ENCODE results near the gene ZBTB47.

ZBTB47 gene

DNA sequence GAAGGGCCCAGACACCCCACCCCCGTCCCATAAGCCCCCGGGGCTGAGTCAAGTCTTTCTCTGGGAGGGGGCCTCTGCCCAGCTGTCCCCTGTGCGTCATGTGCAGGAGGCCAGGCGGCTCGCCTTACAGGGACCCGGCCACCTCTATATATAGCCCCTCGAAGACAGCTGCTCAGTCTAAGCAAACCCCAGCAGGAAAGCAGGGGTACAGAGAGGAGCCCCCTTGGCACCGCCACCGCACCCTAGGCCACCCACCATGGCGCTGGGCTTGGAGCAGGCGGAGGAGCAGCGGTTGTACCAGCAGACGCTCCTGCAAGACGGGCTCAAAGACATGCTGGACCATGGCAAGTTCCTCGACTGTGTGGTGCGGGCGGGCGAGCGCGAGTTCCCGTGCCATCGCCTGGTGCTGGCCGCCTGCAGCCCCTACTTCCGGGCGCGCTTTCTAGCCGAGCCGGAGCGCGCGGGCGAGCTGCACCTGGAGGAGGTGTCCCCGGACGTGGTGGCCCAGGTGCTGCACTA is 31.9 kb downstream of the ZBTB47 start, which contains the start of gene KLHL40:
TSS of gene KLHL40 (plus strand) at position 175 of the 519 bp plus-strand sequence. CDS start at position 257, 82 bp downstream.
- no peak for DNase-seq (ENCODE audit: low read depth in 2 of 2)

DNA sequence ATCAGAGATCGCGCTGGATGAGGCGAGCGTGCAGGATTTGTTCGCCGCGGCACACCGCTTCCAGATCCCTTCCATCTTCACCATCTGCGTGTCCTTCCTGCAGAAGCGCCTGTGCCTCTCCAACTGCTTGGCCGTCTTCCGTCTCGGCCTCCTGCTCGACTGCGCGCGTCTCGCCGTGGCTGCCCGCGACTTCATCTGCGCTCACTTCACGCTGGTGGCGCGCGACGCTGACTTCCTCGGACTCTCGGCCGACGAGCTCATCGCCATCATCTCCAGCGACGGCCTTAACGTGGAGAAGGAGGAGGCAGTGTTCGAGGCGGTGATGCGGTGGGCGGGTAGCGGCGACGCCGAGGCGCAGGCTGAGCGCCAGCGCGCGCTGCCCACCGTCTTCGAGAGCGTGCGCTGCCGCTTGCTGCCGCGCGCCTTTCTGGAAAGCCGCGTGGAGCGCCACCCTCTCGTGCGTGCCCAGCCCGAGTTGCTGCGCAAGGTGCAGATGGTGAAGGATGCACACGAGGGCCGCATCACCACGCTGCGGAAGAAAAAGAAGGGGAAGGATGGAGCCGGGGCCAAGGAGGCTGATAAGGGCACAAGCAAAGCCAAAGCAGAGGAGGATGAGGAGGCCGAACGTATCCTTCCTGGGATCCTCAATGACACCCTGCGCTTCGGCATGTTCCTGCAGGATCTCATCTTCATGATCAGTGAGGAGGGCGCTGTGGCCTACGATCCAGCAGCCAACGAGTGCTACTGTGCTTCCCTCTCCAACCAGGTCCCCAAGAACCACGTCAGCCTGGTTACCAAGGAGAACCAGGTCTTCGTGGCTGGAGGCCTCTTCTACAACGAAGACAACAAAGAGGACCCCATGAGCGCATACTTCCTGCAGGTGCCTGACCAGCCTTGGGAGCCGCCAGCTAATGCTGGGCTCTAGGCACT is 32.7 kb downstream of the ZBTB47 start:
- DNase-seq (ENCODE audit: low read depth in 2 of 2): no peak

DNA sequence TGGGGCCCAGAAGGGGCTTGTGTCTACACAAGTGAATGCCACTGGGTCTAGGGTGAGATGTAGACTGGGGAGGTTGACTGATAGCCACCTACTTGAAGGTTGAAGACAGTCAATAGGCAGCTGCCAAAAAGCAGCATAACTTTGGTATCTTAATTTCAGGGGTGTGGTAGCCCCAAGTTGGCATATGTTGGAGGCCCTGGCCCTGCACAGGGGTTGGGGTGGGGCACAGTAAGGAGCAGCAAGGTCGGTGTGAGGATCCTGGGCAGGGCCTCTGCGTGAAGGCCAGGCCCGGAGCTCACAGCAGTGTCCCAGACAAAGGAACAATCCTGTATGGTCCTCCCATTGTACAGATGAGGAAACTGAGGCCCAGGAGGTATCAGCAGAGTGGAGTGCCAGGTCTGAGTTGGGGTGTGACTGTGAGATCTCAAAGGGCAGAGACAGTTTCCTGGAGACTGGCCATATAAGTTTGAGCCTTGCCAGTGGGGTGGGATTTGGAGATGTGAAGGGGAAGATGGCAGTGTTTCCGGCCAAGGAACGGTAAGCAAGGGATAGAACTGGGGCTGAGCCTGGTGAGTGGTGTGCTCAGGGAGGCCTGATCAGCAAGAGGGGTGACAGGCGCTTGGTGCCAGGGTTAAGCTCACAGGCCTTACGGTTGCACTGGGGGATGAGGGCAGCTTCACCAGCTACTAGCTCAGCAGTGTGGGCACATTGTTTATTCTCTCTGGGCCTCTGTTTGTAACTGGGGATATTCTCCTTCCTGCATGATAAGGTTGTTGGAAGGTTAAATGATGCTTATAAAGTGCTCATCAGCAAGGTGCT is 33.5 kb downstream of the ZBTB47 start:
- no peak for DNase-seq (ENCODE audit: low read depth in 2 of 2)

DNA sequence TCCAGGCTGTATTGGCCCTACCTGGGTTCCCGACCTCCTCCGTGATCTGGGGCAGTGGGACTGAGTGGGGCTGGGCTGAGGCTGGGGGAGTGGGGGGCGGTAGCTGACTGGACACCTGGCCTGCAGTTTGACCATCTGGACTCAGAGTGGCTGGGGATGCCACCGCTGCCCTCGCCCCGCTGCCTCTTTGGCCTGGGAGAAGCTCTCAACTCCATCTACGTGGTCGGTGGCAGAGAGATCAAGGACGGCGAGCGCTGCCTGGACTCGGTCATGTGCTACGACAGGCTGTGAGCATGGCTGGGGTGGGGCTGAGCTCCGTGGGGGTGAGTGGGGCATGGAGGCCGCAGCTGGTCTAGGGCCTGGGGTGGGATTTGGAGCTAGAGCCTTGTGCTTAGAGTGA is 34.5 kb downstream of the ZBTB47 start:
- DNase-seq (ENCODE audit: low read depth in 2 of 2): no peak

DNA sequence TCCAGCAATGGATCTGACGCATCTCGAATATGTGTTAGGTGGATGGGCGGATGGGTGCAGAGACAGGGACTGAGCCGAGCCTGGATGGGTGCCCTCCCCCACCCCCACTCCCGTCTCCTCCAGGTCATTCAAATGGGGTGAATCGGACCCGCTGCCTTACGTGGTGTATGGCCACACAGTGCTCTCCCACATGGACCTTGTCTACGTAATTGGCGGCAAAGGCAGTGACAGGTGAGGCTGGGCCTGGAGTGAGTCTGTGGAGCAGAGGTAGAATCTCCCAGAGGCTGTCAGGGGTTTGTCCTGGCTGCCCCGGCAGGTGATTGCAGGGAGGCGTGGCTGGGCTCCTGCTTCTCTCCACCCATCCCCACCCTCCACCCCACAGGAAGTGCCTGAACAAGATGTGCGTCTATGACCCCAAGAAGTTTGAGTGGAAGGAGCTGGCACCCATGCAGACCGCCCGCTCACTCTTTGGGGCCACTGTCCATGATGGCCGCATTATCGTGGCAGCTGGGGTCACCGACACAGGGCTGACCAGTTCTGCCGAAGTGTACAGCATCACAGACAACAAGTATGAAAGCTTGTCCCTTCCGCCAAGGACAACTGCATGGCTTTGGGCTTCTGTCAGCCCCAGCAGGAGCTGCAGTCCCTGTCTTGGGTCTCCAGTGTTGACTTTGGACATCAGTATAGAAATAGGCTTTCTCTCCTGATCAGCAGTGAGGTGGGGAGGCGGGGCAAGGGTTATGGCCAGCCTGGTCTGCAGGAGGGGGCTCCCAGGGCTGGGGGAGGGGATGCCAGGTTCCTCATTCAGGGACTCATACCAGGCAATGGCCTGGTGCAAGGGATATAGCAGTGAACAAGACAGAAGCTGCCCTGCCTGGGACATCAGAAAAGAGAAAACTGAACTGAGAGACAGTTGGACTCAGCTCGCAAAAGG is 35.3 kb downstream of the ZBTB47 start:
- no peak for DNase-seq (ENCODE audit: low read depth in 2 of 2)

DNA sequence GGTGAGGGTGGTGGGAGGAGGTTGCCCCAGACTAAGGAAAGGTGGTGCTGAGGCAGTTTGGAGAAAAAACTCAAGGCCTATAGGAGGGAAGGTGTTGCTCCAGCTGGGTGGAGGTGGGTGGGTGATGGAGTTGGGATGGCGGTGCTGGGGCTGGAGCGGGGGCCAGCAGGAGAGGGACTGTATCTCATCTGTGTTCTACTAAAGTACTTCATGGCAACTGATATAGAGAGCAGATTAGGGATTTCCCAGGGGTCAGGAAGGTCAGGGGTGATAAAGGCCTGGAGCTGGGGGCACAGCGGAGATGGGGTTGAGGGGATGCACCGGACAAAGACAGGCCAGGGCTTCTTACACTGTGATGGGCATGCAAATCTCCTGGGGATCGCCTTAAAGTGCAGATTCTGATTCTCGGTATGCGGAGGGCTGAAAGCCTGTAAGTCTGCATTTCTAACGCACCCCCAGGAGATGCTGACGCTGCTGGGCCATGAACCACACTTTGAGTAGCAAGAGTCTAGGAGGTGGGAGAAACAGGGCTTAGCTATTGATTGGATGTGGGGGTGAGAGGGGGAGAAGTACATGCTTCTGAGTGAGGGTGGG is 36.0 kb downstream of the ZBTB47 start:
- no peak for DNase-seq (ENCODE audit: low read depth in 2 of 2)

DNA sequence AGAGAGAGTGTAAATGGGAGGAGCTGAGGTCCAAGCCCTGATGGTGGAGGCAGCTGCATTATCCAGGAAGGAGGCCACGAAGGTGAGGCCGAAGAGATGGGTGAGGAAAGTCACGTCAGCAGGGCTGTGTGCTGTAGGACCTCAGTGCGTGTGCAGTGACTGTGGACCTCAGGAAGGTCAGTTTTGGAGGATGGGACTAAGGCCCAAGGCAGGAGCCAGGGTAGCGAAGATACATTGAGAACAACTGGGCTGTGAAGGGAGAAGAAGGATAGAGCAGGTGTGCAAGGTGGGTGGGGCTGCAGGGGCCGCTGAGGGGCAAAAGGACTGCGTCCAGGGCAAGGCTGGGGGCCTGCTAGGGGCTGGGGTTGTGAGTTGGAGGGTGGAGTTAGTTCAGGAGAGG is 36.7 kb downstream of the ZBTB47 start:
- DNase-seq (ENCODE audit: low read depth in 2 of 2): no peak

DNA sequence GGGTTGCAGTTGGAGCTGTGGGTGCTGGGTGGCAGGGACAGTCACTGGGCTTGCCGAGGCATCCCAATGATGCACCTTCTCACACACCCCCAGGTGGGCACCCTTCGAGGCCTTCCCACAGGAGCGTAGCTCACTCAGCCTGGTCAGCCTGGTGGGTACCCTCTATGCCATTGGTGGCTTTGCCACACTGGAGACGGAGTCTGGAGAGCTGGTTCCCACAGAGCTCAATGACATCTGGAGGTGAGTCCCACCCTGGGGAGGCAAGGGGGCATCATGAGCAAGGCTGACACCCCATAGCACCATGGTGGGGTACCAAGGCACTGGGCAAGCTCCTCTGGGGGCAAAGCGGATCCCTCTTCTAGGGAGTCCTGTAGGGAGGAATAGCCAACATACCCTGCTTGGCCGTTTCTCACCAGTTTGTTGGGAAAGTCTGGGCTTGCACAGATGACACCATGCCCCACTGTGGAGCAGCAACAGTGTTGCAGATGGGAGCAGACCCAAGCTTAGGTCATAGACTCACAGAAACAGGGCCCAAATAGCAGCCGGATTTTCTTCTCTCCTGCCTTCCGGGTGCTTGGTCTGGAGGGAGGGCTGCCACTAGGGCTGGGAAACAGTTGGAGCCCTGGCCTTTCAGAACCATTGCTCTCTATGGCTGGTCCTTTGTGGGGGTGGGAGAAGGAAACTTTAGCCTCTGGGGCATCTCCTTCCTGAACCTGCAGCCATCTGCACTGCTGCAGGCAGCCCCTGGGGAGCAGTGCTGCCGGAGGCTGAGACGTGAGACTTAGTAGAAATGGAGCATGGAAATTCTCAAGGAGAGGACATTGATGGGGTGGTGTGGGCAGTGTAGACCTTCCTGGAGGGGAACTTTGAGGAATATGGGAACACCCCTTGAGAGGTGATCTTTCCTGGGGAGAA is 37.5 kb downstream of the ZBTB47 start:
- no peak for DNase-seq (ENCODE audit: low read depth in 2 of 2)

DNA sequence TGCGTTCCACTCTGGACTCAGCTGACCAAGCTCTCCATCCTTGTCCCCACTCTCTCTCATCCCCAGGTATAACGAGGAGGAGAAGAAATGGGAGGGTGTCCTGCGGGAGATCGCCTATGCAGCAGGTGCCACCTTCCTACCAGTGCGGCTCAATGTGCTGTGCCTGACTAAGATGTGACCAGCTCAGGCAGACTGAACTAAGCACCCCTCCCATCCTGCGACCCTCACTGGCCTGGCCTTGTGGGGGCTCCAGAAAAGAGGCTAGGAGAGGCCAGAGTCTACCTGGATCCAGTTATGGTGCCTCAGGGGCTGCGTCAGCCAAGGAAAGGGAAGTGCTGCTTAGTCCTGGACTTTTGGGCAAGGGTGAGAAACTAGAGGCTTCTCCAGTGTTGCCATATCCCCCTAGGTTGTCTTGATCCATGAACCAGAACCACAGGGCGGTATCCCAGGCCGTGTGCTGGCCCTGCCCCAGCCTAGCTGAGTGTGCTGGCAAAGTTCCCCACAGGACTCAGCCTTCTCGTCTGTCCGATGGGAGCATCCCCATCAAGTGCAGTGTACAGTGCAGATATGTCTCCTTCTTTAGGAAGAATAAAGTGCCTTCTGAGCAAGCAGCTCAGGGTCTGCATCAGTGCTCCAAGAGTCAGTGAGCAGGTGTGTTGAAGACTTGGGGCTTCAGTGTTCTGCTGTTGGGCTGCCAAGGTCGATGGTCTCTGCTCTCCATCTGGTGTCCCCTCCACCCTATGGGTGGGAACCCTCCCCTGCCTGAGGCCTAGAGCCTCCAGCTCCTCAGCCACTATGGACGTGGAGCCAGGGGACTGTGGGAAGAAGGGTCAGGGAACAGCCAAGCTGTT is 38.5 kb downstream of the ZBTB47 start:
- no peak for DNase-seq (ENCODE audit: low read depth in 2 of 2)

DNA sequence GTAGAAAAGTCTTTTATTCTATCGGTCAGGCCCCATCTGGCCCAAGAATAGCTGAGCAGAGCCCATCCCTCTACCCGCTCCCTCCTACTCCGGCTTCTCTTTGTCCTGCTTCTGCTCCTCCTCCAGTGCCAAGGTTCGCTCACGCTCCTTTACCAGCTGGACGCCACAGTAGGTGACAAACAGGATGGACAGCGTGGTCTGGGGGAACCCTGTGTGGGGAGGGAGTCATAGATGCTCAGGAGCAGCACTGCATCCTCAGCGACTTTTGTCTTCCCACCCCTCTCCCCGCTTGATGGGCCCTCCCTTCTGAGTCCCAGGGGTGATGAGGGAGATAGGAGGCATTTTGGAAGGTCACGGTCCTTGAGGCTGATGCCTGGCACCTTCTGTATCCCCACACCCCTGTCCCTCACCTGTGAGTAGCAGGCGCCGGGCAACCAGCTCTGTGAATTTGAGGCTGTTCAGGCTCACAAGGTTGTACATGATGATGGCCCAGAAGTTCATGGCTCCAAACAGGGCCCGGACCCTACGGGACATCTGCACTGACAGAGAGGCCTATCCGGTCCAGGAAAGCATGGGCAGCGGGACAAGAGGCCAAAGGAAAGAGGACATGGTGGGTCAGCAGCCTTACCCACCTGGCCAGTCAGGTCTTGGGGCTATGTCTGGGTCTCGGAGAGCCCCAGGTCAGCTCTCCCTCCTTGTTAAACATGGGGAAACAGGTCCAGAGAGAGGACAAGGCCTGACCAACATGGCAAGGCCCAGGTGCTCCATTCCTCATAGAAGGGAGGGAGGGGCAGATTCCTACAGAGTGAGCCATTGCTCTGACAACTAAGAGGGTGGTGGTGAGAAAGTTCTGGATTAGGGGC is 39.4 kb downstream of the ZBTB47 start:
- DNase-seq (ENCODE audit: low read depth in 2 of 2): no peak

DNA sequence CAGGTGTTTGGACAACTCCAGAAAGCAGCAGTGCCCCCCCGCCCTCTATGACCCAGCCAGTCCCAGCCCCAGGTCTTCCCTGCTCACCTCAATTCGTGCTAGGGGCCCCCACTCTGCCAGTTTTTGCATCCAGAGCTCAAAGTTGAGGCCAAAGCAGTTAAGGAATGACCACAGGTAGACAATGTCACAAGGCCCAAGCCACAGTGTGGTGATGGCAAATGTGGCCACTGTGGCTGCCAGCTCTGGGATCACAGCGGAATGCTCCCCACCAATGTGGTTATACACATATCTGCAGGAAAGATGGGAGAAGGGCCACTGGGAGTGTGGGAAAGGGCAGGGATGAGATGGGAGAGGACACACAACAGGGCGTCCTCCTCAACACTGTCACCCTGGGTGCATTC is 40.0 kb downstream of the ZBTB47 start:
- no peak for DNase-seq (ENCODE audit: low read depth in 2 of 2)

DNA sequence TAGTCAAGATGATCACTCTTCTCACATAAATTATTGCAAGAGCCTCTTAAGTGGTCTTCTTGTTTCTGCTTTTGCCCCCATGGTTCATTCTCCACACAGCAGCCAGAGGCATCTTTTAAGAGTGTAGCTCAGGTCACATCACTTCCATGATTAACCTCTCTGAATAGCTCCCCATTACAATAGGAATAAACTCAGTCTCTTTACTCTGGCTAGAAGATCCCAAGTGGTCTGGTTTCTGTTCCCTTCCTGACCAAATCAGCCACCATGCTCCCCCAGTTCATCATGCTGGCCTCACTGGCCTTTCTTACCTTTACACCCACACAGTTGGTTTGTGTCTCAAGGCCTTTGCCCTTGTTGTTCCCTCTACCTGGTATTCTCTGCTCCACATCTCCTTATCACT is 40.9 kb downstream of the ZBTB47 start:
- no peak for DNase-seq (ENCODE audit: low read depth in 2 of 2)

DNA sequence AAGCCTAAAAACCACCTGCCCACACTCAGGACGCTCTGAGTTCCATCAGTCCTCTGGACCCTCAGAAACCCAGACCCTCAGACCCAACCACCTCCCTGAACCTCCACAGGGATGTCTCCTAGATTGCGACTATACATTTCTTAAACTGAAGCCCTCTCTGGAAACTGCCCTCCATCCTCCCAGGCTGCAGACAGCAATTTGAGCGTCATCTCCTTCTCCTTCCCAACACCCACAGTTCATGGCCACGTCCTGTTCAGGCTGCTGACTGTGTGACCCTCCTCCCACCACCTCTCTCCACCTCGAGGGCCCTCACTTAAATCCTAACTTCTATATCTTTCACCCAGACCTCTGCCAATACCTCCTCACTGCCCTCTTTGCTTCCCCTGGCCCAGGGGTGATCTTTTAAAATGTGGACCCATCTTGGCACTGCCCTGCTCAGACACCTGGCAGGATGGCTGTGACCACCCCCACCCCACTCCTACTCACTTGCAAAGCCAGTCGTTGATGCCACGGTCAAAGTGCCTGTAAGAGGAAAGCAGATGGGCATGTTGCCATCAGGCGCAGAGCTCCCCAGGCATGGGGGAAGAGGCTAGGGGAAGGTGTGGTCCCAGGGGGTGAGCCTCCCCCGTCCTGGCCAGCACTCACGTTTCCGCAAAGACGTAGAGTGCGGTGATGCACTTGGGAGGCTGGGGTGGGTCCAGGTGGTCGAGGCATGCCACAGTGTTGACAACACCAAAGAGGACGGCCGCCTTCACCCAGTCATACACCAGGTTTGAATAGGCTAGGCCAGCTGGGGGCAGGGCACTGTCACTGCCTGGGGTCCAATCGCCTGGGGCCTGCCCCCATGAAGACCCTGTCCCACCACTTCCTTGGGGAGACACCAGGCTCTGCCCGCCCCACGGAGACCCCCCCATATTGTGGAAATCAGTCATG is 43.1 kb downstream of the ZBTB47 start:
- DNase-seq (ENCODE audit: low read depth in 2 of 2): no peak

DNA sequence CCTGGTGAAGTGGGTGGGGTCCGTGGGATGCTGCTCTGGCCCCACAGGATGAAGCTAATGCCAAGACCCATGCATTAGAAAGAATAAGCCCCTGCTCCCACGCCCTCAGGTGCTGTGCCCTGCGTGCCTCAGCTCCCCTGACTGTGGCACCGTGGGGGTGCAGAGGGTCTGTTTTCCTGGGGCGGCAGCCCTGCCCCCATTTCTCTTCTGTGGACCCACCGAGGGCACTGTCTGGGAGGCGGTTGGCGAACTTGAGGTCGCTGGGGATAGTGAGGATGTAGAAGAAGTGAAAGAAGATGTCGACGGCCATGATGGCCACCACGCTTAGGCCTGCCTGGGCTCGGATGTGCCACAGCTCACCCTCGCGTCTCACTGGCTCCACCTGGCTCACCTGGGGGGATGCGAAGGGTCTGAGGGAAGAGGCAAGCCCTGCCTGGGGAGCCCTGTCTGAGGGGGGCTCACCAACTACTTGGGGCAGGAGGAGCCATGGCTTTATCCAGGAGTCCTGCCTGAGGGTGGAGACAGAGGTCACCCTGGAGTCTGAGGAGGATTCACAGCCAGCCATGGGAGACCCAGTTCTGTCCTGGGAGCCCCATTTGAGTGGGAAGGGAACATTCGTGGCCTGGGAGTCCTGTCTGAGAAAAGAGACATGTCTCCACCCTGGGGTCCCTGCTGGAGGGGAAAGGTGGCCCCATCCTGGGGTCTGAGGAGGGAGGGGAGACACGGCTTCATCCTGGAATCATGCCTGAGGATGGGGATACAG is 44.0 kb downstream of the ZBTB47 start:
- no peak for DNase-seq (ENCODE audit: low read depth in 2 of 2)

DNA sequence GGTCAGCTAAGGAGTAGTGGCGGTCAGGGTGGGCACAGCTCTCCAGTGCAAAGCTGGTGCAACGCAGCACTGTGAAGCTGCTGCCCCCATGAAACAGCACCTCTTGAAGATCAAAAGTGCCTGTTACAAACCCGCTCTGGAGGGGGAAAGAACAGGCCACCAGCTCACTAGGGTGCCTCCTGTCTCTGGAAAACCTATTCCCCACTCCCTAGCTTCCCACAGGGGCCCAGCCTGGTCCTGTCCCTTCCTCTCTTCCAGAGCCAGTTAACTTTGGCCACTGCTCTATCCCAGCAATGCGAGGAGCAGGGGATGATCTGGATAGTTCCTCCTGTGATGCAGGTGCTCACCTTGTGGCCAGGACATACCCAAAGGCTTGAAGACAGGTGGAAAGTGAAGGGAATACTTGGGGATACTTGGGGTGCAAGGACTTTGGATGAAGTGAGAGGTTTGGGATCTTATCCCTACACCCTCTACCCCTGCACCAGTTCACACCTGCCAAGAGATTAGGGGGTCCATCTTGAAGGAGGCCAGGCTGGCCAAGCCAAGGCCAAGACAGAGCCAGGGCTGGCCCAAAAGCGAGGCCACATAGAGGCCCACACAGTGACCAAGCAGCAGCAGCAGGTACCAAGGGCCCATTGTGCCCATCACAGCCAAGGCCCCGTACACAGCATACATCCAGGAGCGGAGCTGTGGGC is 44.9 kb downstream of the ZBTB47 start:
- DNase-seq (ENCODE audit: low read depth in 2 of 2): no peak

DNA sequence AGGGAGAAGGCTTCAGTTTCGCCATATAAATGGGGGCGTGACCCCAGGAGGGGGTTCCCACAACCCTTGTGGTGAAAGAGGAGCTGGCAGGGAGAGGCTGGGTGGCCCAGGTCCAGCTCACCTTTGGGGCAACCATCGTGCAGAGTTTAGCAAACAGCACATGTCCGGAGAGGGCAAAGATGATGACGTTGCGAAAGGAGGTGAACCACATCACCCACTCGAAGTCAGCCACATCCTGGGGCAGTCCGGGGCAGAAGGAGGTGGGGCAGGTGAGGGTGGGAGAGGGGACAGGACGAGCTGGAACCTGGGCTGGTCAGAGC is 45.4 kb downstream of the ZBTB47 start:
- no peak for DNase-seq (ENCODE audit: low read depth in 2 of 2)
